GM13976 (cell line): Measurements from ENCODE around the gene PSMC2.

Source experiments
- DNase-seq: peaks from one replicate; pipeline ENCODE4 v3.0.0; 2012; ENCODE audit warnings: low spot score
- CTCF ChIP-seq: IDR thresholded peaks from 2 replicates; pipeline ENCODE4 v1.5.1; 2012; ENCODE audit warnings: borderline replicate concordance, mild to moderate bottlenecking; ENCODE audit not compliant: insufficient read depth; ENCODE audit errors: extremely low read depth, missing control alignments, control extremely low read depth
- in situ Hi-C: fragments of 300-500 bp; cut with MboI; formaldehyde crosslinking; loops from one replicate; pipeline ENCODE4 v1.12.0; 2022; ENCODE audit warnings: low sequenced_read_pairs, mixed read lengths, inconsistent platforms; ENCODE audit not compliant: unreplicated experiment

PSMC2 gene

DNA sequence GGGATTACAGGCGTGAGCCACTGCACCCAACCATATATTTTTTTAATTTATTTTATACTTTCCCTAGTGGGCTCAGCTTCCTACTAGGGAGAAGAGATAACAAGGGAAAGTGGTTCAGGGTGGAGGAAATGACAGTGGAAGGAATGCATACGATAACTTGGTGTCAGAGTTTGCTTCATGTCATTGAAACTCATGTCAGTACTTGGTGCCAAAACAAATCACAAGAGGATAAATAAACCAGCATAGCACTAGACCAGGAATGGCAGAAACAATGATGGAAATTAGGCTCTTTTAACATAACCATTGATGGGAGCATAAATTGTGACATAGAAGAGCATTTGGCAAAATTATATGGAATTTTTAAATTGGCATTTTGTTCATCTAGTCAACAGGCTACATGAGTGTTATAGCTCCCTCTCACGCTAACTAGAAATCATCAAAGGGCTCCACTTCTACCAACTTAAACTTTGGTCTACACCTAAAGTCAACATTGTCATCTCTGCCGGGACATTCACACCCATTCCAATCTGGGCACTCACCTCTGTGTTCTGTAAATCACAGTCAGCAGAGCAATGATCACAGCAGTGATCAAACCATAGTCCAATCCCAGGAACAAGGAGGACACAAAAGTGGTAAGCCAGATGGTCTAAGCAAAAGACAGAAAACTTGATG is 41.2 kb downstream of the PSMC2 start:
- in situ Hi-C loops: no loop called here
- TF ChIP-seq CTCF: no peak
- no peak for DNase-seq

GRCh38 chr7:103389263-103389662 is 41.8 kb downstream of the PSMC2 start:
- in situ Hi-C loops: no loop called here
- TF ChIP-seq CTCF: no peak
- no peak for DNase-seq

DNA sequence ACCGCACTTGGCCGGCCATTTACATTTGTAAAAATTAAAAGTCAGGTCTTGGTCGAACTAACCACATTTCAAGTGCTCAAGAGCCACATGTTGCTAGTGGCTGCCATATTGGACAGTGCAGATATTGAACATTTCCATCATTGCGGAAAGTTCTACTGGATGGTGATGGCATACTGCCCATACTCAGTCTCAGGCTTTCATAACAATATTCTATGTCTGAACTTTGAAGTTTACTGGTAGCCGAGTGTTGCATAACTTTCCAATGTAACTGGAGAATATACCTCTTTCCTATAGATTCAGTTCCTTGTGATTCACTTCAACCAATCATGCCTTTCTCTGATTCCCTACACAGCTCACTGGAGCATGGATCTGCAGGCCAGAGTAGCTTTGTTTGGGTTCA is 43.7 kb downstream of the PSMC2 start:
- in situ Hi-C loops: no loop called here
- no peak for TF ChIP-seq CTCF
- no peak for DNase-seq

GRCh38 chr7:103391976-103392375 is 44.5 kb downstream of the PSMC2 start:
- no peak for TF ChIP-seq CTCF
- no peak for DNase-seq
- in situ Hi-C loops: no loop called here

DNA sequence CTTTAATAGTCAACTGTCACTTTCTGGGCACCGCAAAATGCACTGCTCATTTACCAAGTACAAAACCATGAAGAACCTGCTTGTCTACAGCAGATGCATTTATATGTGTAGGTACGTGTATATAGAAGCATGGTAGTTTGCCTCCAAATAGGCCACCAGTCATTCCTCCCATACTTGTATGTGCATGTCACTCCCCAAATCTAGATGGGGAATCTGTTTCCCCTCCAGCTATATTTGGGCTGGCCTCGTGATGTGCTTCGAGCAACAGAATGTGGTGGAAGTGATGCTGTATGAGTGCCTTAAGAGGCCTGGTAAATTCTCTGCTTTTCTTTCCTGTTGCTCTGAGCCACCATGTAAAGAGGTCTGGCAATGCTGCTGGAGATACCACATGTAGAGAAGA is 47.1 kb downstream of the PSMC2 start:
- in situ Hi-C loops: no loop called here
- no peak for DNase-seq
- no peak for TF ChIP-seq CTCF

GRCh38 chr7:103395071-103395470 is 47.6 kb downstream of the PSMC2 start:
- in situ Hi-C loops: no loop called here
- no peak for DNase-seq
- no peak for TF ChIP-seq CTCF
